Keratinocyte (primary cell): ENCODE results near the gene MSI2.
A peak's percentile ranks its signal among the peaks of the same experiment; 100 is the strongest.

Source experiments
- EZH2 ChIP-seq: IDR thresholded peaks from one replicate; pipeline ENCODE4 v1.6.1; 2012; ENCODE audit warnings: inconsistent platforms, mild to moderate bottlenecking, low read length, moderate library complexity
- TF ChIP-seq, protein P1 (sequence below), 3 experiments: IDR thresholded peaks in 1 of 3; conservative IDR thresholded peaks in 1 of 3; optimal IDR thresholded peaks in 1 of 3; 2 replicates in 2 of 3; 3 replicates in 1 of 3; pipeline versions ENCODE3 to v1.5.1; 2011; ENCODE audit warnings: low read length in 3 of 3, mild to moderate bottlenecking in 3 of 3, moderate library complexity in 2 of 3, control low read depth in 1 of 3, inconsistent platforms in 1 of 3; ENCODE audit not compliant: insufficient read depth in 2 of 3; ENCODE audit errors: extremely low read depth in 1 of 3

DNA sequence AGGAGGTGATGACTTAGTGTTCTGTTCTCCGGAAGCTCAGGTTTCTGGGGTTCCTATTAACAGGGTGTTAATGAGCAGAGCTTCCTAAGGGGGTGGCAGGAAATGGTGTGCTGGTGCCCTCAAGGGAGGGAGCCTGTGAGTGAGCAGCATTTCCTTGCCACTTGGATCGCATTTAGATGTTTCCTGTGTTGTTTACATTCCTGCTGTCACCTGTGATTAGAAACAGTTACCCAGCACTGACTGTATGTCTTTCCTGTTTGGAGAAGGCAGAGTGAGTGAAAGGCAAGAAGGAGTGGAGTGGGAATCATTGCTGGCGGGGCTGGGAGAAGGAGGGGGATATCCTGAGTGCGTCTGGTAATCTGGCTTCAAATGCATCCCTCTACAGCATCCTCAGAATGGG lies 274.2 kb downstream of the MSI2 start:
- no peak for TF ChIP-seq EZH2
- TF ChIP-seq, protein P1, sequence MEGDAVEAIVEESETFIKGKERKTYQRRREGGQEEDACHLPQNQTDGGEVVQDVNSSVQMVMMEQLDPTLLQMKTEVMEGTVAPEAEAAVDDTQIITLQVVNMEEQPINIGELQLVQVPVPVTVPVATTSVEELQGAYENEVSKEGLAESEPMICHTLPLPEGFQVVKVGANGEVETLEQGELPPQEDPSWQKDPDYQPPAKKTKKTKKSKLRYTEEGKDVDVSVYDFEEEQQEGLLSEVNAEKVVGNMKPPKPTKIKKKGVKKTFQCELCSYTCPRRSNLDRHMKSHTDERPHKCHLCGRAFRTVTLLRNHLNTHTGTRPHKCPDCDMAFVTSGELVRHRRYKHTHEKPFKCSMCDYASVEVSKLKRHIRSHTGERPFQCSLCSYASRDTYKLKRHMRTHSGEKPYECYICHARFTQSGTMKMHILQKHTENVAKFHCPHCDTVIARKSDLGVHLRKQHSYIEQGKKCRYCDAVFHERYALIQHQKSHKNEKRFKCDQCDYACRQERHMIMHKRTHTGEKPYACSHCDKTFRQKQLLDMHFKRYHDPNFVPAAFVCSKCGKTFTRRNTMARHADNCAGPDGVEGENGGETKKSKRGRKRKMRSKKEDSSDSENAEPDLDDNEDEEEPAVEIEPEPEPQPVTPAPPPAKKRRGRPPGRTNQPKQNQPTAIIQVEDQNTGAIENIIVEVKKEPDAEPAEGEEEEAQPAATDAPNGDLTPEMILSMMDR (optimal IDR thresholded peaks at IDR 0.05 in 1 of 3, IDR thresholded peaks at IDR 0.05 in 1 of 3, conservative IDR thresholded peaks at IDR 0.05 in 1 of 3; ENCODE audit: extremely low read depth in 1 of 3, insufficient read depth in 2 of 3, low read length in 3 of 3), result peak in 1 of 3 experiments; percentile 29
